H9 (cell line): ENCODE results near the gene ZNF134. TPM values are rescaled to one million over a fixed set of nuclear protein-coding genes. Genes with fewer than 3 reads are reported as not detected.

Experiments
- DNase-seq: peaks from one replicate; pipeline ENCODE4 v3.0.0-alpha.2; 2017
- H2AFZ ChIP-seq: one replicate; pipeline ENCODE4 v1.6.1; 2013; ENCODE audit warnings: mild to moderate bottlenecking, low read length, control low read depth, moderate library complexity
- H2AK5ac ChIP-seq: 2 replicates; pipeline ENCODE4 v1.6.1; 2013; ENCODE audit warnings: low read length, control low read depth, mixed read lengths; ENCODE audit not compliant: insufficient read length
- H2BK120ac ChIP-seq: one replicate; pipeline ENCODE4 v1.6.1; 2013; ENCODE audit warnings: low read depth, mild to moderate bottlenecking, low read length, control low read depth, inconsistent platforms; ENCODE audit not compliant: poor library complexity, severe bottlenecking
- H2BK12ac ChIP-seq: 2 replicates; pipeline ENCODE4 v1.6.1; 2013; ENCODE audit warnings: low read length, control low read depth, mixed read lengths, low read depth; ENCODE audit not compliant: insufficient read length
- H2BK15ac ChIP-seq: 2 replicates; pipeline ENCODE4 v1.6.1; 2013; ENCODE audit warnings: low read depth, low read length, control low read depth
- H2BK20ac ChIP-seq: one replicate; pipeline ENCODE4 v1.6.1; 2013; ENCODE audit warnings: low read depth, mild to moderate bottlenecking, low read length, control low read depth, inconsistent platforms; ENCODE audit not compliant: poor library complexity, severe bottlenecking
- H2BK5ac ChIP-seq: 2 replicates; pipeline ENCODE4 v1.6.1; 2013; ENCODE audit warnings: low read length, control low read depth, mixed read lengths; ENCODE audit not compliant: insufficient read length
- H3K14ac ChIP-seq: 2 replicates; pipeline ENCODE4 v1.6.1; 2013; ENCODE audit warnings: low read length, control low read depth; ENCODE audit not compliant: insufficient read depth
- H3K18ac ChIP-seq: 2 replicates; pipeline ENCODE4 v1.6.1; 2013; ENCODE audit warnings: low read depth, mild to moderate bottlenecking, mixed read lengths, low read length, control low read depth; ENCODE audit not compliant: insufficient read length
- H3K23ac ChIP-seq: 2 replicates; pipeline ENCODE4 v1.6.1; 2013; ENCODE audit warnings: low read length, control low read depth, mixed read lengths, low read depth; ENCODE audit not compliant: insufficient read length
- H3K23me2 ChIP-seq: 2 replicates; pipeline ENCODE4 v1.6.1; 2013; ENCODE audit warnings: low read depth, mild to moderate bottlenecking, mixed read lengths, low read length, control low read depth; ENCODE audit not compliant: insufficient read length, poor library complexity, severe bottlenecking
- H3K27ac ChIP-seq: 2 replicates; pipeline ENCODE4 v1.5.1; 2013; ENCODE audit warnings: low read length, control low read depth, mixed read lengths, low read depth; ENCODE audit not compliant: insufficient read length
- H3K27me3 ChIP-seq: 2 replicates; pipeline ENCODE4 v1.6.1; 2013; ENCODE audit warnings: low read length, control low read depth, inconsistent platforms; ENCODE audit not compliant: insufficient read depth
- H3K4ac ChIP-seq: 2 replicates; pipeline ENCODE4 v1.6.1; 2013; ENCODE audit warnings: low read depth, mild to moderate bottlenecking, control low read depth, inconsistent platforms, low read length, moderate library complexity
- H3K4me1 ChIP-seq: 2 replicates; pipeline ENCODE4 v1.6.1; 2013; ENCODE audit warnings: low read length, control low read depth, inconsistent platforms; ENCODE audit not compliant: insufficient read depth
- H3K4me2 ChIP-seq: 2 replicates; pipeline ENCODE4 v1.6.1; 2013; ENCODE audit warnings: low read length, control low read depth, mixed read lengths; ENCODE audit not compliant: insufficient read length, insufficient read depth
- H3K56ac ChIP-seq: 2 replicates; pipeline ENCODE4 v1.6.1; 2013; ENCODE audit warnings: low read depth, mild to moderate bottlenecking, mixed read lengths, low read length, control low read depth; ENCODE audit not compliant: insufficient read length
- H3K79me1 ChIP-seq: 2 replicates; pipeline ENCODE4 v1.6.1; 2013; ENCODE audit warnings: low read depth, mild to moderate bottlenecking, moderate library complexity, low read length, control low read depth, inconsistent platforms; ENCODE audit not compliant: insufficient read depth, poor library complexity, severe bottlenecking
- H3K79me2 ChIP-seq: 2 replicates; pipeline ENCODE4 v1.6.1; 2013; ENCODE audit warnings: low read length, control low read depth, inconsistent platforms; ENCODE audit not compliant: insufficient read depth
- H3K9ac ChIP-seq: 2 replicates; pipeline ENCODE4 v1.6.1; 2013; ENCODE audit warnings: low read length, control low read depth, mixed read lengths; ENCODE audit not compliant: insufficient read length; ENCODE audit errors: extremely low read depth
- H3K9me3 ChIP-seq: one replicate; pipeline ENCODE4 v1.6.1; 2013; ENCODE audit warnings: low read depth, low read length, inconsistent platforms; ENCODE audit not compliant: control insufficient read depth
- H3T11ph ChIP-seq: one replicate; pipeline ENCODE4 v1.6.1; 2013; ENCODE audit warnings: mild to moderate bottlenecking, low read length, control low read depth, inconsistent platforms
- H4K20me1 ChIP-seq: one replicate; pipeline ENCODE4 v1.6.1; 2013; ENCODE audit not compliant: control insufficient read depth, insufficient read length, insufficient read depth
- H4K5ac ChIP-seq: 2 replicates; pipeline ENCODE4 v1.6.1; 2013; ENCODE audit warnings: low read depth, mild to moderate bottlenecking, mixed read lengths, low read length, control low read depth; ENCODE audit not compliant: insufficient read length
- H4K8ac ChIP-seq: replicated peaks from 2 replicates; pipeline ENCODE4 v1.6.1; 2013; ENCODE audit warnings: low read length, control low read depth, mixed read lengths, low read depth; ENCODE audit not compliant: insufficient read length
- H4K91ac ChIP-seq: 2 replicates; pipeline ENCODE4 v1.6.1; 2013; ENCODE audit warnings: low read depth, mild to moderate bottlenecking, moderate library complexity, mixed read lengths, low read length, control low read depth; ENCODE audit not compliant: insufficient read length
- H3K27ac Mint-ChIP-seq, 3 experiments: 2 replicates in 2 of 3; 3 replicates in 1 of 3; pipeline ENCODE4 v1.8.0; 2020 to 2021; ENCODE audit warnings: mixed read lengths in 3 of 3, mild to moderate bottlenecking in 1 of 3, moderate library complexity in 1 of 3
- H3K27me3 Mint-ChIP-seq: 2 replicates; pipeline ENCODE4 v1.8.0; 2021; ENCODE audit warnings: low read depth, mild to moderate bottlenecking, moderate library complexity, mixed read lengths
- H3K36me3 Mint-ChIP-seq, 3 experiments: 2 replicates in 2 of 3; 3 replicates in 1 of 3; pipeline ENCODE4 v1.8.0; 2020 to 2021; ENCODE audit warnings: low read depth in 3 of 3, mixed read lengths in 3 of 3; ENCODE audit not compliant: insufficient read depth in 1 of 3
- H3K4me1 Mint-ChIP-seq, 2 experiments: 2 replicates each; pipeline ENCODE4 v1.8.0; 2020; ENCODE audit warnings: mixed read lengths in 2 of 2
- H3K4me3 Mint-ChIP-seq, 2 experiments: 2 replicates in 1 of 2; 3 replicates in 1 of 2; pipeline ENCODE4 v1.8.0; 2020 to 2021; ENCODE audit warnings: mild to moderate bottlenecking in 2 of 2, mixed read lengths in 2 of 2, moderate library complexity in 1 of 2
- H3K9me3 Mint-ChIP-seq, 2 experiments: 2 replicates in 1 of 2; 3 replicates in 1 of 2; pipeline ENCODE4 v1.8.0; 2020; ENCODE audit warnings: mild to moderate bottlenecking in 2 of 2, mixed read lengths in 2 of 2, moderate library complexity in 1 of 2
- WGBS: extraction: QIAGEN DNeasy Blood & Tissue Kit; methylation state at CpG from one replicate; pipeline ENCODE4 v1.1.7; 2013; ENCODE audit warnings: missing lambda C conversion rate, low lambda C conversion rate, mixed read lengths; ENCODE audit not compliant: insufficient read length; ENCODE audit errors: extremely low coverage; 5-methylcytosine and 5-hydroxymethylcytosine counted together
- total RNA-seq: library from RNA; stranded (reverse); gene quantifications from 2 replicates; pipeline ENCODE4 v1.2.1, GENCODE V29; 2021
- TF ChIP-seq, protein P1 (sequence below): fragments of 200-600 bp; sonication (generic); conservative IDR thresholded peaks from 3 replicates; pipeline ENCODE4 v1.8.0; 2021; ENCODE audit warnings: antibody characterized with exemption, mild to moderate bottlenecking

The ZNF134 gene
- total RNA-seq, 1 experiment from 2014 or later: 44.1 TPM

DNA sequence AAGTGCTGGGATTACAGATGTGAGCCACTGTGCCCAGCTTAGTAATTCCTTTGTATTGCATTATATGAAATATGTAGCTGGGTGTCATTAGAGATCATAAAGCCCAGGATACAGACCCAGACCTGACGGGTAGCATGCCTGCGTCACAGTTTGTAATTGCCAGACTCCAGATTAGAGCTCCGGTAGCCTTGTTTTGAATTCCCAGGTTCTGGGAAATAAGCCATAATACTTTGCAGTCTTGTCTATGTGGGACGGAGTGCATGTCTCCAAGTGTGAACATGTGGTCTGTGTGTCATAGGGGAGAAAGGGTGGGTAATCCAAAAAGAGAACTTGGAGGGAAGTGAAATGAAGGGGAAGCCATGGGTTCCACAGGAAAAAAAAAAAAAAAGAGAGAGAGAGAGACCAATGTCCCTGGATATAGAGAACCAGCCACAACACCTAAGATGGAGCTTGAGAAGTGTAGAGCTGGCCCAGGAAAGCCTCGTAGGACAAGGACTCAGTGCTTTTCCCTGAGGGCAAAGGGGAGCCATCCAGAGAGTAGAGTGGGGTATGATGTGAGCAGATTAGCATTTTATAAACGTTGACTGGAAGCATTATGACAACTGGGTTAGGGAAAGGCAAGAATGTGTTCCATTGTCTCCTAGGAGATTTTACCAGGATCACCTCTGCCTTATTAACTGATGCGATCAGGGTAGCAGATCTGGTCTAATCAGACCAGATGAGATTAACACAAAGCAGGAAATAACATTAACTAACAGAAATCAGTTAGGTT is 57.3 kb downstream of the ZNF134 start:
- TF ChIP-seq, protein P1, sequence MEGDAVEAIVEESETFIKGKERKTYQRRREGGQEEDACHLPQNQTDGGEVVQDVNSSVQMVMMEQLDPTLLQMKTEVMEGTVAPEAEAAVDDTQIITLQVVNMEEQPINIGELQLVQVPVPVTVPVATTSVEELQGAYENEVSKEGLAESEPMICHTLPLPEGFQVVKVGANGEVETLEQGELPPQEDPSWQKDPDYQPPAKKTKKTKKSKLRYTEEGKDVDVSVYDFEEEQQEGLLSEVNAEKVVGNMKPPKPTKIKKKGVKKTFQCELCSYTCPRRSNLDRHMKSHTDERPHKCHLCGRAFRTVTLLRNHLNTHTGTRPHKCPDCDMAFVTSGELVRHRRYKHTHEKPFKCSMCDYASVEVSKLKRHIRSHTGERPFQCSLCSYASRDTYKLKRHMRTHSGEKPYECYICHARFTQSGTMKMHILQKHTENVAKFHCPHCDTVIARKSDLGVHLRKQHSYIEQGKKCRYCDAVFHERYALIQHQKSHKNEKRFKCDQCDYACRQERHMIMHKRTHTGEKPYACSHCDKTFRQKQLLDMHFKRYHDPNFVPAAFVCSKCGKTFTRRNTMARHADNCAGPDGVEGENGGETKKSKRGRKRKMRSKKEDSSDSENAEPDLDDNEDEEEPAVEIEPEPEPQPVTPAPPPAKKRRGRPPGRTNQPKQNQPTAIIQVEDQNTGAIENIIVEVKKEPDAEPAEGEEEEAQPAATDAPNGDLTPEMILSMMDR: no peak
- no peak overlapping the region for H4K8ac ChIP-seq
- H3K27me3 Mint-ChIP-seq: peaks cover 53% of the 10 kb centered on the region
- no peak overlapping the region for H3T11ph ChIP-seq
- no peak overlapping the region for H4K91ac ChIP-seq
- H3K23ac ChIP-seq: no peak overlapping the region
- no peak overlapping the region for H3K4me2 ChIP-seq
- no peak overlapping the region for H2BK12ac ChIP-seq
- H3K79me2 ChIP-seq: no peaks in the 10 kb centered on the region
- no peak overlapping the region for H2BK20ac ChIP-seq
- H3K9ac ChIP-seq: no peak overlapping the region
- H2BK120ac ChIP-seq: no peak overlapping the region
- H2AK5ac ChIP-seq: no peak overlapping the region
- H3K27me3 ChIP-seq: no peaks in the 10 kb centered on the region
- H2AFZ ChIP-seq: no peak overlapping the region
- no peaks in the 10 kb centered on the region for H3K36me3 Mint-ChIP-seq
- no peaks in the 10 kb centered on the region for H3K9me3 ChIP-seq
- no peaks in the 10 kb centered on the region for H4K20me1 ChIP-seq
- H3K4me3 Mint-ChIP-seq: no peak overlapping the region
- H2BK15ac ChIP-seq: no peak overlapping the region
- no peak overlapping the region for H4K5ac ChIP-seq
- peaks cover 3% of the 10 kb centered on the region; the same call in 1 of the 2 replicates for H3K4me1 ChIP-seq
- DNase-seq: no peak
- H3K4me1 Mint-ChIP-seq: peaks cover 7% of the 10 kb centered on the region in 2 experiments
- no peaks in the 10 kb centered on the region for H3K23me2 ChIP-seq
- H3K27ac Mint-ChIP-seq: no peak overlapping the region
- no peaks in the 10 kb centered on the region for H3K9me3 Mint-ChIP-seq
- H3K27ac ChIP-seq: no peak overlapping the region
- no peak overlapping the region for H3K56ac ChIP-seq
- H3K79me1 ChIP-seq: no peaks in the 10 kb centered on the region
- H3K14ac ChIP-seq: no peak overlapping the region
- WGBS: no CpG with 5 or more reads among the region's 7 CpGs
- no peak overlapping the region for H3K4ac ChIP-seq
- no peak overlapping the region for H2BK5ac ChIP-seq
- no peak overlapping the region for H3K18ac ChIP-seq
